GM12892 (cell line): ENCODE data around the gene SUMO1.

Source experiments
- DNase-seq: peaks from one replicate; pipeline ENCODE4 v3.0.0; 2011; ENCODE audit not compliant: insufficient read length
- FAIRE-seq: peaks from 2 replicates; lab custom pipeline; 2011; peaks lifted over from hg19 to GRCh38; lab: Jason Lieb, UNC
- POLR2A ChIP-seq: IDR thresholded peaks from 2 replicates; pipeline ENCODE4 v1.6.1; 2011; ENCODE audit warnings: low read depth, low read length, control low read depth
- POLR2AphosphoS5 ChIP-seq: IDR thresholded peaks from 2 replicates; pipeline ENCODE4 v1.6.1; 2011; ENCODE audit warnings: low read depth, low read length, control low read depth
- TAF1 ChIP-seq: IDR thresholded peaks from 2 replicates; pipeline ENCODE4 v1.6.1; 2011; ENCODE audit warnings: low read depth, mild to moderate bottlenecking, control low read depth, low read length, borderline replicate concordance

Gene SUMO1

DNA sequence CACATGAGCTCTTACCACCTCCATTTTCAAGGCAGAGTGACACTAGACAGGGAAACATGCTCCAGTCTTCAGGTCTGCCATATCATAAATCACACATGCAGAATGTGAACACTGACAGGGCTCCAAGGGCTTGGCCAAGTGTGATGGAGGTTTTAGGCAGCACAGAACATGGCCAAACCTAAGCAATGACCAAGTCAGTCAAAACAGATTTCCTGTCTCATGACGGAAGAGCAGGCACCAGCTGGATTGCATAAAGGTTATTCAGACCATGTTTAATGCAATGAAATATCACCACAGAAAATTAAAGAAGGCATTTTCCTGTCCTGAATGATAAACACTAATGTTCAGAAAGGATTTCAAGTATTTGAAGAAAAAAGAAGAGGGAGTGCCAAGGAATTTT lies 72.5 kb downstream of the SUMO1 start:
- TF ChIP-seq POLR2AphosphoS5 (no peak), TAF1 (no peak), POLR2A (no peak)
- no peak for DNase-seq
- FAIRE-seq, result no peak

- DNase-seq (no peak), FAIRE-seq (no peak)
- TF ChIP-seq POLR2A, result no peak
- TF ChIP-seq TAF1, result no peak
- TF ChIP-seq POLR2AphosphoS5, result no peak
These were observed 73.2 kb downstream of the SUMO1 start for GRCh38 chr2:202165208-202165607.

GRCh38 chr2:202164411-202164810 lies 74.0 kb downstream of the SUMO1 start:
- FAIRE-seq (no peak), DNase-seq (no peak)
- no peak for TF ChIP-seq POLR2AphosphoS5
- TF ChIP-seq TAF1, result no peak
- no peak for TF ChIP-seq POLR2A

GRCh38 chr2:202161151-202161835 lies 77.1 kb downstream of the SUMO1 start:
- TF ChIP-seq POLR2AphosphoS5 (no peak), POLR2A (no peak), TAF1 (no peak)
- DNase-seq (no peak), FAIRE-seq (no peak)

GRCh38 chr2:202158796-202159195 lies 79.6 kb downstream of the SUMO1 start:
- DNase-seq (no peak), FAIRE-seq (no peak)

DNA sequence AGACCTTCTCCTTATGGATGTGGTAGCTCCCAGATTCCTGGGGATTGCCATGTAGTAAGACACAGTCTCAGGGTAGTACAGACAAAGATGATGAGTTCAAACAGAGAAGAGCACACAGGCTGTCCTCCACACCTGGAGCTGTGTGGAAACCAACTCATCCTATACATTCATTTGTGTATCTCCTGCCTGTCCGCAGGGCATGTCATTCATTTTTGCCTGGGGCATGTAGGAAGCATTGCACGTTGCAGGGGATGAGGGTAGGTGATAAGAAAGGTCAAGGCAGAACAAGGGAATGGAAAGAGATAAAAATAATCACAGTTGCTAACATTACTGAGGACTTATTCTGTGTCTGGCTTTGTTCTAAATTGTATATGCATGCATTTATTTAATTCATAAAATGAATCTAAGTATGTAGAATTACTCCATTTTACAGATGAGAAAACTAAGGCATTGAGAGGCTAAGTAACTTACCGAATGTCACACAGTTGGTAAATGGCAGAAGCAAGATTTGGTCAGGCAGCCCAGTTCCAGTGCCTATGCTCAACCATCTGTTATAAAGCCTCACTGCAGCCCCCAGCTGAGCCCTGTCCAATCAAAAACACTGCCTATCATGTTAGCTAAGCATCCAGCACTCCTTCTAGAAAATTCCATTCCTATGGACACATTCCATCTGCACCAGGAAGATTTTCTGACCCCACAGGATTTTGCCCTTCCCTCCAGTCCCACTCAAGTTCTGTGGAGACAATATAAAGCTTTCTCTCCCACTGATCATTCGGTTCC lies 81.0 kb downstream of the SUMO1 start:
- DNase-seq (no peak), FAIRE-seq (no peak)
- TF ChIP-seq POLR2AphosphoS5, result no peak
- TF ChIP-seq TAF1, result no peak
- no peak for TF ChIP-seq POLR2A

More at GRCh38 chr2:202158796-202159195, 79.6 kb downstream of the SUMO1 start:
- TF ChIP-seq TAF1 (no peak), POLR2AphosphoS5 (no peak), POLR2A (no peak)
